Measurements from ENCODE around the gene SAMM50.
A peak's percentile ranks its signal among the peaks of the same experiment; 100 is the strongest.

The SAMM50 gene

GRCh38 chr22:43955040-43955882 is at the start of gene SAMM50:
SAMM50 (plus strand) TSS chr22:43955442; CDS start chr22:43955578, 136 bp downstream.
- Mint-ChIP-seq H3K9me3 (no peaks in the 10 kb centered on the region), H3K27ac (peak within 1 kb of the TSS; percentile 93), H3K36me3 (peaks cover 6% of the 10 kb centered on the region), H3K4me3 (peak within 1 kb of the TSS; percentile 94), H3K4me1 (peaks cover 37% of the 10 kb centered on the region)
- DNase-seq (ENCODE audit: low spot score in 2 of 2) (peak; percentile 78 to 95), ATAC-seq (peak; percentile 97)

GRCh38 chr22:43905681-43906080 is 49.6 kb upstream of the SAMM50 start:
- H3K27ac Mint-ChIP-seq, result no peak overlapping the region
- no peak for ATAC-seq
- no peaks in the 10 kb centered on the region for H3K36me3 Mint-ChIP-seq
- H3K4me3 Mint-ChIP-seq, result no peak overlapping the region
- no peaks in the 10 kb centered on the region for H3K9me3 Mint-ChIP-seq
- DNase-seq (ENCODE audit: low spot score in 2 of 2), result no peak
- H3K4me1 Mint-ChIP-seq, result no peaks in the 10 kb centered on the region

GRCh38 chr22:43909708-43910107 is 45.5 kb upstream of the SAMM50 start:
- ATAC-seq, result no peak
- Mint-ChIP-seq H3K36me3 (no peaks in the 10 kb centered on the region), H3K27ac (no peak overlapping the region), H3K4me1 (no peaks in the 10 kb centered on the region), H3K9me3 (no peaks in the 10 kb centered on the region), H3K4me3 (no peak overlapping the region)
- no peak for DNase-seq (ENCODE audit: low spot score in 2 of 2)

GRCh38 chr22:43910178-43910695 is 45.0 kb upstream of the SAMM50 start:
- ATAC-seq (no peak), DNase-seq (ENCODE audit: low spot score in 2 of 2) (no peak)
- H3K4me3 Mint-ChIP-seq, result no peak overlapping the region
- H3K27ac Mint-ChIP-seq, result no peak overlapping the region
- H3K4me1 Mint-ChIP-seq, result no peaks in the 10 kb centered on the region
- H3K9me3 Mint-ChIP-seq, result no peaks in the 10 kb centered on the region
- H3K36me3 Mint-ChIP-seq, result no peaks in the 10 kb centered on the region

- DNase-seq (ENCODE audit: low spot score in 2 of 2), result no peak
- H3K4me3 Mint-ChIP-seq, result no peak overlapping the region
- peak overlapping the region; percentile 7 for H3K27ac Mint-ChIP-seq
- ATAC-seq, result peak; percentile 22
- H3K9me3 Mint-ChIP-seq, result no peaks in the 10 kb centered on the region
- H3K36me3 Mint-ChIP-seq, result no peaks in the 10 kb centered on the region
- H3K4me1 Mint-ChIP-seq, result no peaks in the 10 kb centered on the region
Observed at GRCh38 chr22:43911351-43911750, 43.9 kb upstream of the SAMM50 start.

- DNase-seq (ENCODE audit: low spot score in 2 of 2), result no peak
- Mint-ChIP-seq H3K4me3 (no peak overlapping the region), H3K36me3 (no peaks in the 10 kb centered on the region), H3K27ac (no peak overlapping the region), H3K9me3 (no peaks in the 10 kb centered on the region), H3K4me1 (no peaks in the 10 kb centered on the region)
- ATAC-seq, result no peak
Observed at GRCh38 chr22:43917521-43917920, 37.7 kb upstream of the SAMM50 start.

GRCh38 chr22:43919106-43919973 is 35.9 kb upstream of the SAMM50 start:
- Mint-ChIP-seq H3K4me3 (no peak overlapping the region), H3K4me1 (peaks cover 7% of the 10 kb centered on the region), H3K36me3 (no peaks in the 10 kb centered on the region), H3K9me3 (no peaks in the 10 kb centered on the region), H3K27ac (peak overlapping the region; percentile 8)
- ATAC-seq, result no peak
- DNase-seq (ENCODE audit: low spot score in 2 of 2), result no peak

- Mint-ChIP-seq H3K4me1 (peaks cover 7% of the 10 kb centered on the region), H3K27ac (no peak overlapping the region), H3K9me3 (no peaks in the 10 kb centered on the region), H3K36me3 (no peaks in the 10 kb centered on the region), H3K4me3 (no peak overlapping the region)
- DNase-seq (ENCODE audit: low spot score in 2 of 2) (no peak), ATAC-seq (no peak)
Observed at GRCh38 chr22:43921370-43921769, 33.9 kb upstream of the SAMM50 start.

- DNase-seq (ENCODE audit: low spot score in 2 of 2) (no peak), ATAC-seq (no peak)
- no peak overlapping the region for H3K4me3 Mint-ChIP-seq
- H3K9me3 Mint-ChIP-seq, result no peaks in the 10 kb centered on the region
- H3K36me3 Mint-ChIP-seq, result no peaks in the 10 kb centered on the region
- H3K27ac Mint-ChIP-seq, result no peak overlapping the region
- peaks cover 7% of the 10 kb centered on the region for H3K4me1 Mint-ChIP-seq
Observed at GRCh38 chr22:43922123-43922522, 33.1 kb upstream of the SAMM50 start.

- Mint-ChIP-seq H3K4me1 (peaks cover 7% of the 10 kb centered on the region), H3K36me3 (no peaks in the 10 kb centered on the region), H3K9me3 (no peaks in the 10 kb centered on the region), H3K27ac (no peak overlapping the region), H3K4me3 (peak overlapping the region; percentile 67)
- ATAC-seq (peak; percentile 40), DNase-seq (ENCODE audit: low spot score in 2 of 2) (peak in 1 of 2 donors; percentile 51)
Observed at GRCh38 chr22:43923191-43923590, 32.1 kb upstream of the SAMM50 start.

GRCh38 chr22:43923631-43924464 is 31.4 kb upstream of the SAMM50 start, which contains the start of gene PNPLA3:
PNPLA3 (plus strand) TSS chr22:43923805; CDS start chr22:43923912, 107 bp downstream.
- H3K36me3 Mint-ChIP-seq, result no peaks in the 10 kb centered on the region
- H3K4me3 Mint-ChIP-seq, result peak within 1 kb of the TSS; percentile 67
- H3K4me1 Mint-ChIP-seq, result peaks cover 7% of the 10 kb centered on the region
- no peak within 1 kb of the TSS for H3K27ac Mint-ChIP-seq
- no peaks in the 10 kb centered on the region for H3K9me3 Mint-ChIP-seq
- peak; percentile 88 for ATAC-seq
- peak; percentile 61 to 86 for DNase-seq (ENCODE audit: low spot score in 2 of 2)

GRCh38 chr22:43924877-43925276 is 30.4 kb upstream of the SAMM50 start:
- ATAC-seq, result no peak
- Mint-ChIP-seq H3K4me1 (peaks cover 7% of the 10 kb centered on the region), H3K9me3 (no peaks in the 10 kb centered on the region), H3K27ac (no peak overlapping the region), H3K36me3 (no peaks in the 10 kb centered on the region), H3K4me3 (peak overlapping the region; percentile 67)
- DNase-seq (ENCODE audit: low spot score in 2 of 2), result no peak

- Mint-ChIP-seq H3K4me3 (peak overlapping the region; percentile 67), H3K9me3 (no peaks in the 10 kb centered on the region), H3K27ac (no peak overlapping the region), H3K36me3 (no peaks in the 10 kb centered on the region), H3K4me1 (peaks cover 7% of the 10 kb centered on the region)
- DNase-seq (ENCODE audit: low spot score in 2 of 2), result no peak
- no peak for ATAC-seq
Observed at GRCh38 chr22:43925433-43926348, 29.6 kb upstream of the SAMM50 start.

- no peak for ATAC-seq
Observed at GRCh38 chr22:43926349-43926710, 28.9 kb upstream of the SAMM50 start.

More at GRCh38 chr22:43926349-43926710, 28.9 kb upstream of the SAMM50 start:
- no peaks in the 10 kb centered on the region for H3K36me3 Mint-ChIP-seq
- H3K27ac Mint-ChIP-seq, result no peak overlapping the region
- no peak overlapping the region for H3K4me3 Mint-ChIP-seq
- no peak for DNase-seq (ENCODE audit: low spot score in 2 of 2)
- H3K9me3 Mint-ChIP-seq, result no peaks in the 10 kb centered on the region
- peaks cover 7% of the 10 kb centered on the region for H3K4me1 Mint-ChIP-seq

Data from stimulated activated effector memory CD8-positive, alpha-beta T cell treated with anti-CD3 and anti-CD28 coated beads, Interleukin-12 subunit alpha, Interleukin-12 subunit beta, amount 100 ng/mL, for 72 hours (primary cell).